Ovary (tissue), 9 donors: Measurements from ENCODE around the gene FER. TPM values are rescaled to one million over a fixed set of nuclear protein-coding genes. Genes with fewer than 3 reads are reported as not detected.

ENCODE experiments used
- DNase-seq, 5 donors: peaks; one replicate each; pipeline ENCODE4 v3.0.0-alpha.2; 2019 to 2020
- H3K27ac ChIP-seq, 2 donors: fragments of 200-600 bp; one replicate each; pipeline versions ENCODE4 v1.5.1 to v1.8.0; 2019 to 2022
- H3K27me3 ChIP-seq: fragments of 200-600 bp; one replicate; pipeline ENCODE4 v1.8.0; 2022
- H3K36me3 ChIP-seq: fragments of 200-600 bp; sonication (generic); one replicate; pipeline ENCODE4 v1.5.1; 2019
- H3K4me1 ChIP-seq: one replicate; pipeline ENCODE4 v1.8.1; 2013; ENCODE audit warnings: mild to moderate bottlenecking, moderate library complexity; ENCODE audit not compliant: insufficient read depth
- H3K4me3 ChIP-seq: fragments of 200-600 bp; sonication (generic); one replicate; pipeline ENCODE4 v1.5.1; 2017
- H3K9me3 ChIP-seq, 2 donors: fragments of 200-600 bp in 1 of 2; sonication (generic) in 1 of 2; one replicate each; pipeline versions ENCODE4 v1.5.1 to v1.8.1; 2013 to 2019; ENCODE audit warnings: mild to moderate bottlenecking in 1 of 2, moderate library complexity in 1 of 2
- EP300 ChIP-seq: sonication (generic); formaldehyde crosslinking; IDR thresholded peaks from one replicate; pipeline ENCODE4 v1.6.1; 2017; ENCODE audit warnings: antibody characterized with exemption
- POLR2A ChIP-seq: fragments of 450-650 bp; IDR thresholded peaks from one replicate; pipeline ENCODE4 v1.6.1; 2017; ENCODE audit warnings: antibody characterized with exemption, mild to moderate bottlenecking, moderate library complexity
- WGBS, 3 donors: extraction: QIAGEN DNeasy Blood & Tissue Kit in 1 of 3; methylation state at CpG; one replicate each; pipeline versions ENCODE4 v1.1.5 to v1.1.7; 2013 to 2017; 5-methylcytosine and 5-hydroxymethylcytosine counted together
- intact Hi-C, 4 donors: fragments of 100-400 bp; cut with DNase I; formaldehyde crosslinking; loops; one replicate each; pipeline versions ENCODE4 v1.11.0 to v1.15.1; 2022 to 2023
- polyA plus RNA-seq, 2 donors: library from polyadenylated mRNA; stranded (reverse); fragments of 200-250 nt in 1 of 2; fragments of 350-450 nt in 1 of 2; fragmentation: Illumina TruSeq in 1 of 2; extraction: RNeasy Lipid Tissue Mini Kit (QIAGEN cat#74804) in 1 of 2; gene quantifications; one replicate each; pipeline ENCODE4 v1.2.3, GENCODE V29; 2013 to 2014
- total RNA-seq, 7 donors: library from RNA; depleted of rRNA in 2 of 7; stranded (reverse); fragments of >200 nt in 2 of 7; fragmentation: NEBNext Ultra II Directional in 3 of 7; extraction: Animal tissue kit (Norgen Biotek cat#: 25700) in 3 of 7; gene quantifications; one replicate each; pipeline versions ENCODE4 v1.1.0 to v1.2.4, GENCODE V29; 2016 to 2023
- TF ChIP-seq, protein P1 (sequence below), 3 donors: fragments of 450-650 bp in 2 of 3; fragments of 200-600 bp in 1 of 3; IDR thresholded peaks; one replicate each; pipeline versions ENCODE4 v1.5.1 to v1.8.0; 2016 to 2022; ENCODE audit warnings: antibody characterized with exemption in 3 of 3, mild to moderate bottlenecking in 1 of 3
- donor health status: DM: no; HTN: no; CAD: no; lungs with moderate emphysema.
- donor health status: DM: no; HTN: no; CAD: no.
- donor health status: Bipolar disorder and iron deficiency.
- donor health status: DM: yes; HTN: yes; CAD: no.
- donor health status: DM: no; HTN: no; CAD: no.
- donor health status: DM: yes; HTN: yes; CAD: no.

The FER gene
- total and polyA plus RNA-seq, 9 donors = 3.0 to 36.0 (median 28.0) TPM

GRCh38 chr5:108997720-108998119, 250.0 kb downstream of the FER start:
- 96 to 97% (median 96%) methylated on average over 4 of the region's 4 CpGs for WGBS, 3 donors
- no peak for TF ChIP-seq EP300
- no peak for TF ChIP-seq POLR2A
- TF ChIP-seq, protein P1, sequence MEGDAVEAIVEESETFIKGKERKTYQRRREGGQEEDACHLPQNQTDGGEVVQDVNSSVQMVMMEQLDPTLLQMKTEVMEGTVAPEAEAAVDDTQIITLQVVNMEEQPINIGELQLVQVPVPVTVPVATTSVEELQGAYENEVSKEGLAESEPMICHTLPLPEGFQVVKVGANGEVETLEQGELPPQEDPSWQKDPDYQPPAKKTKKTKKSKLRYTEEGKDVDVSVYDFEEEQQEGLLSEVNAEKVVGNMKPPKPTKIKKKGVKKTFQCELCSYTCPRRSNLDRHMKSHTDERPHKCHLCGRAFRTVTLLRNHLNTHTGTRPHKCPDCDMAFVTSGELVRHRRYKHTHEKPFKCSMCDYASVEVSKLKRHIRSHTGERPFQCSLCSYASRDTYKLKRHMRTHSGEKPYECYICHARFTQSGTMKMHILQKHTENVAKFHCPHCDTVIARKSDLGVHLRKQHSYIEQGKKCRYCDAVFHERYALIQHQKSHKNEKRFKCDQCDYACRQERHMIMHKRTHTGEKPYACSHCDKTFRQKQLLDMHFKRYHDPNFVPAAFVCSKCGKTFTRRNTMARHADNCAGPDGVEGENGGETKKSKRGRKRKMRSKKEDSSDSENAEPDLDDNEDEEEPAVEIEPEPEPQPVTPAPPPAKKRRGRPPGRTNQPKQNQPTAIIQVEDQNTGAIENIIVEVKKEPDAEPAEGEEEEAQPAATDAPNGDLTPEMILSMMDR (IDR thresholded peaks at IDR 0.05) = no peak

GRCh38 chr5:108998216-108998615, 250.5 kb downstream of the FER start:
- Histone ChIP-seq H3K4me1 (no peaks in the 10 kb centered on the region), H3K9me3 (no peaks in the 10 kb centered on the region), H3K27me3 (no peaks in the 10 kb centered on the region), H3K36me3 (no peaks in the 10 kb centered on the region), H3K27ac (no peak overlapping the region), H3K4me3 (no peak overlapping the region)
- DNase-seq = no peak
- 95 to 99% (median 97%) methylated on average over 11 of the region's 11 CpGs for WGBS, 3 donors
- no peak for TF ChIP-seq POLR2A
- TF ChIP-seq, protein P1 (IDR thresholded peaks at IDR 0.05) = no peak
- no peak for TF ChIP-seq EP300
- intact Hi-C loops = no loop called here

More at GRCh38 chr5:108997720-108998119, 250.0 kb downstream of the FER start:
- no peaks in the 10 kb centered on the region for H3K4me1 ChIP-seq
- no peaks in the 10 kb centered on the region for H3K36me3 ChIP-seq
- intact Hi-C loops = no loop called here
- no peak overlapping the region for H3K4me3 ChIP-seq
- no peak for DNase-seq
- H3K27me3 ChIP-seq = no peaks in the 10 kb centered on the region
- H3K9me3 ChIP-seq = no peaks in the 10 kb centered on the region
- no peak overlapping the region for H3K27ac ChIP-seq

DNA sequence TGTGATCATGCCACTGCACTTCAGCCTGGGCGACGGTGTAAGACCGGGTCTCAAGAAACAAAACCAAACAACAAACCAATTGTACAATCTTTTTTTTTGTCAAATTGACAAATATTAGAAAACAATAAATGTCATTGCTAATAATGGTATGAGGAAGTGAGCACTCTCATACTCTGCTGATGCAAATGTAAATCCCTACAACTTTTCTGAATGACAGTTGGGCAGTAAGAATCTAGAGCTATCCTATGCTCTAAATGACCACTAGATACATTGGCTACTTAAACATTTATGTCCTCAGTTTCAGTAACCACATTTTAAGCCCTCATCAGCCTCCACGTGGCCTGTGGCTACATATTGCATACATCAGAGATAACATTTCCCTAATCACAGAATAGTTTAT, 256.2 kb downstream of the FER start:
- Histone ChIP-seq H3K36me3 (no peaks in the 10 kb centered on the region), H3K9me3 (no peaks in the 10 kb centered on the region), H3K4me1 (no peaks in the 10 kb centered on the region), H3K27ac (no peak overlapping the region), H3K4me3 (no peak overlapping the region), H3K27me3 (no peaks in the 10 kb centered on the region)
- TF ChIP-seq, protein P1 (IDR thresholded peaks at IDR 0.05) = no peak
- TF ChIP-seq POLR2A (no peak), EP300 (no peak)
- DNase-seq = no peak
- WGBS, 3 donors = 58 to 81% (median 77%) methylated on average over 4 of the region's 4 CpGs
- intact Hi-C loops = no loop called here

GRCh38 chr5:109005297-109006009, 257.8 kb downstream of the FER start:
- Histone ChIP-seq H3K27ac (no peak overlapping the region), H3K9me3 (no peaks in the 10 kb centered on the region), H3K4me3 (no peak overlapping the region), H3K27me3 (no peaks in the 10 kb centered on the region), H3K36me3 (no peaks in the 10 kb centered on the region), H3K4me1 (no peaks in the 10 kb centered on the region)
- intact Hi-C loops = no loop called here
- 91 to 92% (median 92%) methylated on average over 4 of the region's 4 CpGs for WGBS, 3 donors
- no peak for DNase-seq
- TF ChIP-seq, protein P1 (IDR thresholded peaks at IDR 0.05) = no peak
- no peak for TF ChIP-seq POLR2A
- TF ChIP-seq EP300 = no peak
